ENCODE results near the gene PIK3R6. TPM values are rescaled to one million over a fixed set of nuclear protein-coding genes. Genes with fewer than 3 reads are reported as not detected.

The PIK3R6 gene
- total and polyA plus RNA-seq, 2 experiments from 2014 or later: 0.11 to 0.24 TPM

DNA sequence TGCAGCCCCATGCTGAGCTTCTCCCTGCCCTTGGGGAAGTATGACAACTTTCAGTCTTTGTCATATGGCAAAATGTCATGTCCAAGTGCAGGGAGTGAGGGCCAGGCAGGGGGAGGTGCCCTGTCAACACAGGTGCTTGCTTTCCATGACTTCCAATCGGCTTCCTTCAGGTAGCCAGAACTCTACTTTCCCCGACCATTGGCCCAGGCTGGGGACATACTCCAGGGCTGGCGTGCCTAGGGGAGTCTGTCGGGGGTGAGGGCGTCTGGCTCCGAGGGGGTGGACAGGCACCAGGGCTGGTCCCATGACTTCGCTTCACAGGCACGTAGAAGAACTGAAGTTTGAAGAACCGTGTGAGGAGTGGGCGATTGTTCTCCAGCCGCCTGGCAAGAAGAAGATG is 19.8 kb upstream of the PIK3R6 start (continued):
- TF ChIP-seq, protein P1, sequence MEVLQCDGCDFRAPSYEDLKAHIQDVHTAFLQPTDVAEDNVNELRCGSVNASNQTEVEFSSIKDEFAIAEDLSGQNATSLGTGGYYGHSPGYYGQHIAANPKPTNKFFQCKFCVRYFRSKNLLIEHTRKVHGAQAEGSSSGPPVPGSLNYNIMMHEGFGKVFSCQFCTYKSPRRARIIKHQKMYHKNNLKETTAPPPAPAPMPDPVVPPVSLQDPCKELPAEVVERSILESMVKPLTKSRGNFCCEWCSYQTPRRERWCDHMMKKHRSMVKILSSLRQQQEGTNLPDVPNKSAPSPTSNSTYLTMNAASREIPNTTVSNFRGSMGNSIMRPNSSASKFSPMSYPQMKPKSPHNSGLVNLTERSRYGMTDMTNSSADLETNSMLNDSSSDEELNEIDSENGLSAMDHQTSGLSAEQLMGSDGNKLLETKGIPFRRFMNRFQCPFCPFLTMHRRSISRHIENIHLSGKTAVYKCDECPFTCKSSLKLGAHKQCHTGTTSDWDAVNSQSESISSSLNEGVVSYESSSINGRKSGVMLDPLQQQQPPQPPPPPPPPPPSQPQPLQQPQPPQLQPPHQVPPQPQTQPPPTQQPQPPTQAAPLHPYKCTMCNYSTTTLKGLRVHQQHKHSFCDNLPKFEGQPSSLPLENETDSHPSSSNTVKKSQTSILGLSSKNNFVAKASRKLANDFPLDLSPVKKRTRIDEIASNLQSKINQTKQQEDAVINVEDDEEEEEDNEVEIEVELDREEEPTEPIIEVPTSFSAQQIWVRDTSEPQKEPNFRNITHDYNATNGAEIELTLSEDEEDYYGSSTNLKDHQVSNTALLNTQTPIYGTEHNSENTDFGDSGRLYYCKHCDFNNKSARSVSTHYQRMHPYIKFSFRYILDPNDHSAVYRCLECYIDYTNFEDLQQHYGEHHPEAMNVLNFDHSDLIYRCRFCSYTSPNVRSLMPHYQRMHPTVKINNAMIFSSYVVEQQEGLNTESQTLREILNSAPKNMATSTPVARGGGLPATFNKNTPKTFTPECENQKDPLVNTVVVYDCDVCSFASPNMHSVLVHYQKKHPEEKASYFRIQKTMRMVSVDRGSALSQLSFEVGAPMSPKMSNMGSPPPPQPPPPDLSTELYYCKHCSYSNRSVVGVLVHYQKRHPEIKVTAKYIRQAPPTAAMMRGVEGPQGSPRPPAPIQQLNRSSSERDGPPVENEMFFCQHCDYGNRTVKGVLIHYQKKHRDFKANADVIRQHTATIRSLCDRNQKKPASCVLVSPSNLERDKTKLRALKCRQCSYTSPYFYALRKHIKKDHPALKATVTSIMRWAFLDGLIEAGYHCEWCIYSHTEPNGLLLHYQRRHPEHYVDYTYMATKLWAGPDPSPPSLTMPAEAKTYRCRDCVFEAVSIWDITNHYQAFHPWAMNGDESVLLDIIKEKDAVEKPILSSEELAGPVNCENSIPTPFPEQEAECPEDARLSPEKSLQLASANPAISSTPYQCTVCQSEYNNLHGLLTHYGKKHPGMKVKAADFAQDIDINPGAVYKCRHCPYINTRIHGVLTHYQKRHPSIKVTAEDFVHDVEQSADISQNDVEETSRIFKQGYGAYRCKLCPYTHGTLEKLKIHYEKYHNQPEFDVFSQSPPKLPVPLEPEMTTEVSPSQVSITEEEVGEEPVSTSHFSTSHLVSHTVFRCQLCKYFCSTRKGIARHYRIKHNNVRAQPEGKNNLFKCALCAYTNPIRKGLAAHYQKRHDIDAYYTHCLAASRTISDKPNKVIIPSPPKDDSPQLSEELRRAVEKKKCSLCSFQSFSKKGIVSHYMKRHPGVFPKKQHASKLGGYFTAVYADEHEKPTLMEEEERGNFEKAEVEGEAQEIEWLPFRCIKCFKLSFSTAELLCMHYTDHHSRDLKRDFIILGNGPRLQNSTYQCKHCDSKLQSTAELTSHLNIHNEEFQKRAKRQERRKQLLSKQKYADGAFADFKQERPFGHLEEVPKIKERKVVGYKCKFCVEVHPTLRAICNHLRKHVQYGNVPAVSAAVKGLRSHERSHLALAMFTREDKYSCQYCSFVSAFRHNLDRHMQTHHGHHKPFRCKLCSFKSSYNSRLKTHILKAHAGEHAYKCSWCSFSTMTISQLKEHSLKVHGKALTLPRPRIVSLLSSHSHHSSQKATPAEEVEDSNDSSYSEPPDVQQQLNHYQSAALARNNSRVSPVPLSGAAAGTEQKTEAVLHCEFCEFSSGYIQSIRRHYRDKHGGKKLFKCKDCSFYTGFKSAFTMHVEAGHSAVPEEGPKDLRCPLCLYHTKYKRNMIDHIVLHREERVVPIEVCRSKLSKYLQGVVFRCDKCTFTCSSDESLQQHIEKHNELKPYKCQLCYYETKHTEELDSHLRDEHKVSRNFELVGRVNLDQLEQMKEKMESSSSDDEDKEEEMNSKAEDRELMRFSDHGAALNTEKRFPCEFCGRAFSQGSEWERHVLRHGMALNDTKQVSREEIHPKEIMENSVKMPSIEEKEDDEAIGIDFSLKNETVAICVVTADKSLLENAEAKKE (CRISPR knock-in tag; IDR thresholded peaks at IDR 0.05): no peak

DNA sequence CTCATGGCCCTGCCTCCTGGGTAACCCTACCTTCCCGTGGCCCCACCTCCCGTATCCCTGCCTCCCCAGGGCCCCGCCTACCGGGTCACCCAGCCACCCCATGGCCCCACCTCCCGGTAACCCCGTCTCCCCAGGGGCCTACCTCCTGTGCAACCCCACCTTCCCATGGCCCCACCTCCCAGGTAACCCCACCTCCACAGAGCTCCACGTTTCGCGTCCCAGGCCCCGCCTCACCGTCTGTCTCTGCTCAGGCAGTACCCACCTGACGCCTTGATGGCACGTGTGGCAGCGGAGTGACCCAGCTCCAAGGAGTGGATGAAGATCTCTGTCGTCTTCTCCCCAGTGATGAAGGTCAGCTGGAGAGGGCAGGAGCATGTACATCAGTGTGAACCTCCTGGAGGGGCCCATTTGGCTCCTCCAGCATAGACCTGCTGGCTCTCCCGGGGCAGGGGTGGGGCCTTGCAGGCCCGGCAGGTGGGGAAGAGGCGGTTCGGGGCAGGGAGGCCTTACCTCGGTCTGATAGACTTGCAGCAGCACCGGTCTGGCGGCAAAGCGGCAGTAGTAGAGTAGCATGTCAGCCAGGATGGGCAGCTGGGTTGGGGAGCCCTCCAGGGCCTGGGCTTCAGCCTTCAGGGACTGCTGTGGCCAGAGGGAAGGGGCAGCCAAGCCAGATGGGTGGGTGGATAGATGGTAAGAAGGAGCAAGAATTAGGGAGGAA is 18.7 kb upstream of the PIK3R6 start:
- H3K36me3 Mint-ChIP-seq (ENCODE audit: low read depth): peaks cover 4% of the 10 kb centered on the region; the same call in 2 of the 3 replicates
- TF ChIP-seq, protein P2, sequence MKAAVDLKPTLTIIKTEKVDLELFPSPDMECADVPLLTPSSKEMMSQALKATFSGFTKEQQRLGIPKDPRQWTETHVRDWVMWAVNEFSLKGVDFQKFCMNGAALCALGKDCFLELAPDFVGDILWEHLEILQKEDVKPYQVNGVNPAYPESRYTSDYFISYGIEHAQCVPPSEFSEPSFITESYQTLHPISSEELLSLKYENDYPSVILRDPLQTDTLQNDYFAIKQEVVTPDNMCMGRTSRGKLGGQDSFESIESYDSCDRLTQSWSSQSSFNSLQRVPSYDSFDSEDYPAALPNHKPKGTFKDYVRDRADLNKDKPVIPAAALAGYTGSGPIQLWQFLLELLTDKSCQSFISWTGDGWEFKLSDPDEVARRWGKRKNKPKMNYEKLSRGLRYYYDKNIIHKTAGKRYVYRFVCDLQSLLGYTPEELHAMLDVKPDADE (IDR thresholded peaks at IDR 0.05): no peak
- no peak for TF ChIP-seq ZNF331 (CRISPR knock-in tag; IDR thresholded peaks at IDR 0.05; ENCODE audit: low read depth)
- TF ChIP-seq JUNB (IDR thresholded peaks at IDR 0.05; ENCODE audit: unreplicated experiment): no peak
- TF ChIP-seq STAT1 (IDR thresholded peaks at IDR 0.05; ENCODE audit: unreplicated experiment): no peak
- no peak for TF ChIP-seq EZH2 (IDR thresholded peaks at IDR 0.05; ENCODE audit: low read depth, unreplicated experiment)
- no peak for TF ChIP-seq ZNF114 (CRISPR knock-in tag; IDR thresholded peaks at IDR 0.05)
- TF ChIP-seq CREB1 (CRISPR knock-in tag; IDR thresholded peaks at IDR 0.05; ENCODE audit: low read depth): no peak
- TF ChIP-seq POLR2AphosphoS5 (IDR thresholded peaks at IDR 0.05; ENCODE audit: low read depth): no peak
- TF ChIP-seq, protein P3, sequence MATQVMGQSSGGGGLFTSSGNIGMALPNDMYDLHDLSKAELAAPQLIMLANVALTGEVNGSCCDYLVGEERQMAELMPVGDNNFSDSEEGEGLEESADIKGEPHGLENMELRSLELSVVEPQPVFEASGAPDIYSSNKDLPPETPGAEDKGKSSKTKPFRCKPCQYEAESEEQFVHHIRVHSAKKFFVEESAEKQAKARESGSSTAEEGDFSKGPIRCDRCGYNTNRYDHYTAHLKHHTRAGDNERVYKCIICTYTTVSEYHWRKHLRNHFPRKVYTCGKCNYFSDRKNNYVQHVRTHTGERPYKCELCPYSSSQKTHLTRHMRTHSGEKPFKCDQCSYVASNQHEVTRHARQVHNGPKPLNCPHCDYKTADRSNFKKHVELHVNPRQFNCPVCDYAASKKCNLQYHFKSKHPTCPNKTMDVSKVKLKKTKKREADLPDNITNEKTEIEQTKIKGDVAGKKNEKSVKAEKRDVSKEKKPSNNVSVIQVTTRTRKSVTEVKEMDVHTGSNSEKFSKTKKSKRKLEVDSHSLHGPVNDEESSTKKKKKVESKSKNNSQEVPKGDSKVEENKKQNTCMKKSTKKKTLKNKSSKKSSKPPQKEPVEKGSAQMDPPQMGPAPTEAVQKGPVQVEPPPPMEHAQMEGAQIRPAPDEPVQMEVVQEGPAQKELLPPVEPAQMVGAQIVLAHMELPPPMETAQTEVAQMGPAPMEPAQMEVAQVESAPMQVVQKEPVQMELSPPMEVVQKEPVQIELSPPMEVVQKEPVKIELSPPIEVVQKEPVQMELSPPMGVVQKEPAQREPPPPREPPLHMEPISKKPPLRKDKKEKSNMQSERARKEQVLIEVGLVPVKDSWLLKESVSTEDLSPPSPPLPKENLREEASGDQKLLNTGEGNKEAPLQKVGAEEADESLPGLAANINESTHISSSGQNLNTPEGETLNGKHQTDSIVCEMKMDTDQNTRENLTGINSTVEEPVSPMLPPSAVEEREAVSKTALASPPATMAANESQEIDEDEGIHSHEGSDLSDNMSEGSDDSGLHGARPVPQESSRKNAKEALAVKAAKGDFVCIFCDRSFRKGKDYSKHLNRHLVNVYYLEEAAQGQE (IDR thresholded peaks at IDR 0.05; ENCODE audit: unreplicated experiment): no peak
- no peak for TF ChIP-seq EZH2phosphoT487 (IDR thresholded peaks at IDR 0.05; ENCODE audit: unreplicated experiment)

More for the DNA sequence above, 18.7 kb upstream of the PIK3R6 start:
- Histone ChIP-seq H3K79me2 (replicated peaks; ENCODE audit: insufficient read depth) (no peaks in the 10 kb centered on the region), H3K4me3 (no peak overlapping the region), H3K27ac (ENCODE audit: low read depth) (no peak overlapping the region), H2AFZ (no peak overlapping the region), H3K4me1 (ENCODE audit: insufficient read depth) (no peaks in the 10 kb centered on the region), H3F3A (replicated peaks; ENCODE audit: low read depth) (no peaks in the 10 kb centered on the region), H3K9me2 (ENCODE audit: insufficient read depth) (no peaks in the 10 kb centered on the region), H3K27me3 (ENCODE audit: insufficient read depth) (no peaks in the 10 kb centered on the region), H3K4me2 (no peak overlapping the region), H4K20me1 (replicated peaks; ENCODE audit: insufficient read depth) (no peaks in the 10 kb centered on the region), H3K36me3 (ENCODE audit: insufficient read depth) (no peaks in the 10 kb centered on the region)
- ATAC-seq (no peak), DNase-seq (ENCODE audit: low spot score) (peak; percentile 49)
- Mint-ChIP-seq H3K4me3 (no peak overlapping the region), H3K27ac (no peak overlapping the region), H3K9me3 (no peaks in the 10 kb centered on the region), H3K4me1 (0 out of 3 replicates have a peak, but pooled peaks cover 2% of the 10 kb centered on the region), H3K27me3 (ENCODE audit: insufficient read depth, low read depth, poor library complexity) (peaks cover 9% of the 10 kb centered on the region)
